SK-N-MC (cell line): ENCODE measurements around the gene USP17L11.
"Not testable (repeated sequence)": the region's sequence is repeated elsewhere in the genome, so short reads cannot be mapped to it uniquely, and the experiment has no call there.

Experiments
- EZH2 ChIP-seq: fragments of 200-600 bp; sonication (generic); IDR thresholded peaks from one replicate; pipeline ENCODE4 v1.6.1; 2017; ENCODE audit warnings: antibody characterized with exemption
- POLR2AphosphoS5 ChIP-seq: IDR thresholded peaks from 2 replicates; pipeline ENCODE4 v1.6.1; 2012; ENCODE audit warnings: mild to moderate bottlenecking, low read depth, low read length, borderline replicate concordance

DNA sequence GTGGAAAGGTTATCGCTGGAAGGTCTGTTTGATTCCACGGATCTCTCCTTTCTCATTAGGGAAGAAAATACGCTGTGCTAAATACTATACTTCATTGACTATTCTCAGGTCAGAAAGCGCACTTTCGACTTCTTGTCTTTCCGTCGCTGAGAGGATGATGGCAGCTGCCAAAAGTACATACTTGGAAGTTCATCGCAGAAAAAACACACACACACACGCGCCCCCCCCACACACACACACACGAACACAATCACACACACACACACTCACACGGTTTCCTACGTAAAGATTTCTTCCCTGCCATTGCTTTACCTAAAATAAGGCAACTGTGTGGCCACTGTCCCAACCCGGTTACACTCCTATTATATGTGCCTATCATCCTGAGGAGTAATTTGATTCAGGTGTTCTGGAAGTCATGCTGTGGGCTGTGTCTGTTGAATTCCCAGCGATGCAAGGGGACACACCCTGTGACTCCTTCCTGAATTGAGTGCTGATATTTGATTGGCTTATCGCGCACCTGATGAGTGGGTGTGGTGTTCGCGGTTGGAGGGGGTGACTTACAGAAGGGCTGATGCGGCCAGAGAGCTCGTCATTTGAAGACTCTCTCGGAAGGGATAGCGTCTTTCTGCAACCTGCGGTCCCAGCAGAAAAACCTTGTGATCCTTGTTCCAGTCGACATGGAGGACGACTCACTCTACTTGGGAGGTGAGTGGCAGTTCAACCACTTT is 32.9 kb downstream of the USP17L11 start, which contains the start of gene USP17L18:
- not testable (repeated sequence) for TF ChIP-seq EZH2, POLR2AphosphoS5
